ENCODE results near the gene CASP4.
A peak's percentile ranks its signal among the peaks of the same experiment; 100 is the strongest.
"Not testable (repeated sequence)": the region's sequence is repeated elsewhere in the genome, so short reads cannot be mapped to it uniquely, and the experiment has no call there.

CASP4 gene

DNA sequence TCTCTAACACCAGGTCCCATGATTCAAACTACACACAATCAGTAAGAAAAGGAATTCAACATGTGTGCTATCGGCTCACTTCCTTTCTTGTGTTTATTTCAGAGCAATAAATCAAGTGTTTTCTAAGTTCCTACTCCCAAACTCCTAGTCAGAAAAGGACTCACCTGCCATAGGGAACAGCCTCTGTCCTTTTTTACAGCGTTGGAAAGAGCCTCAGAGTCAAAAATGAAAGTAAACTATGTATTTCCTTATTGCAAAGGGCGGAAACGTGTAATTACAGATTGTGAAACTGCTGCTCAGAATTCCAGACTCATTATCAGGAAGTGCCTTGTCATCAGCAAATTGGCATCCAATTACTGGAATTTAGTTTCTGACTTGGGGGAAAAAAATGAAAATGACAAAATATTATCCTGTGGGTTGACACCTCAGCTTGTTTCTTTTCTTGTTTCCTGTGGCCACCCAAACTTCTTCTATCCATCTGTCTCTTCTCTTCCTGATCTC, at the start of gene CASP4:
Gene CASP4, minus strand, starts transcription at position 220 of the 501 bp plus-strand sequence. Its CDS starts 49 bp downstream, at position 171.
- DNase-seq (ENCODE audit: low read depth in 2 of 2), result no peak

DNA sequence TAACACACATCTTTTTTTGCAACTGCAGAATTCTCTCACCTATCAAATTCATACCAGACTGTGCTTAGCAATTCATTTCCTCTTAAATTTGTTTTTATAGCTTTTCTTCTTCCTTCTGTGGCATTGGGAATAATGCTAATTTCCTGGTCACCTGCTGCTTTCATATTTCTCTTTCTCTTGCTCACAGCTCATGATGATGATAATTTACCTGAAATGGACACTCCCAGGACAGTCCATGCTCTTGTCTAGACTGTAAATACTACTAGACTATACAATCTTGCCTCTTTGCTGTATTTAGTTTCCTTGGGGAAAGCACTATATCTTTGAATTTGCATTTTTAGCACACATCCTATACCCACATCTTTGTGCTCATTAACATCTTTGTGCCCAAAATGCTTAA, 39.1 kb upstream of the CASP4 start:
- DNase-seq (ENCODE audit: low read depth in 2 of 2), result no peak

DNA sequence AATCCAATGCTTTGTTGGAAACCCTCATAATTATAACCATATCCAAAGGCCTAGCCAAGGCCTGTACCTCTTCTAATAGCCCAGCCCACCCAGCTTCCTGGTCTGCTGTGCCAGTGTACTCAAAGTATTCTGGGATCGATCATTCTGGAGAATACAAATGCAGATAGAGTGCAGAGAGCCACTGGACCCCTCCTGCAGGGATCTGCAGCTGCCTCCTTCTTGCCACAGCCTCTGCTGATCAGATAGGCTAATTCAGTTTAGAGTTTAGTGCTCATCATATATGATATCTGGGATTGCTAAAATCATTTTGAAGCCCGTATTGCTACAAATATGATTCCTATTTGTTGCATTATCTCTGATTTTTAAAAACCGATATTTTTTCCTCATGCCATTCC, 37.1 kb upstream of the CASP4 start:
- DNase-seq (ENCODE audit: low read depth in 2 of 2), result no peak

- no peak for DNase-seq (ENCODE audit: low read depth in 2 of 2)
These were observed 35.6 kb upstream of the CASP4 start for GRCh38 chr11:105004021-105004420.

DNA sequence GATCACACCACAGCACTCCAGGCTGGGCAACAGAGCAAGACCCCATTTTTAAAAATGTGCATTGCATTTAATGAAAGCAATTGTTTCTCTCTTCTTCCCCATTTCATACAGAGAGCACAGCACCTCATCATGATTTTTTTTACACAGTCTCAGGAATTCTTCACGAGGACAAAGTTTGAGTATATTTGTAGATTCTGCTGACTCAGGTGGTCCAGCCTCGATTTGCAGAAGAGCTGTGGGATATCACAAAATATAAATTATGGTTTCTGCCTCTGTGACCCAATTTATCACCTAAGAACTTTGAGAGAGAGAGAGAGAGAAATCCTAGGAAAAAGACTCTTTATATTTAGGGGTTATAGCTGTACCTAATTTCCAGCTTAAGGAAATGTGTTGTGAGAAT, 34.8 kb upstream of the CASP4 start:
- no peak for DNase-seq (ENCODE audit: low read depth in 2 of 2)

DNA sequence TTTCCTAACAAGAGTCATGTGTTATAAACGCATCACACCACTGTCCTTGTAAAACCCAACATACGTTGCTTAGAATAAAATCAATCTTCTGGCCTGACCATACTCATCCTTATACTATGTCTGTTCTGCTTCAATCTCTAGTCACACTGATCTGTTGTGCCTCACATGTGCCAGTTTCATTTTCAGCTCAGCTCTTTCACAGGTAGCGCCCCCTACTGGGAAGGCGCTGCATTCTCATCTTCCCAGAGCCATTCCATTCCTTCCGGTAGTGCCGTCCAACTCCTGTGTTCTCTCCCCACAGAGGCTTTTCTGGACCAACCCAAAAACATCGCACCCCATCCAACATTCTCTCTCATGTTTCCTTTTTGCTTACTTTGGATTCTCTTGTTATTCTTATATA, 32.4 kb upstream of the CASP4 start:
- DNase-seq (ENCODE audit: low read depth in 2 of 2), result peak; percentile 21 to 23

GRCh38 chr11:105000167-105000566, 31.8 kb upstream of the CASP4 start:
- no peak for DNase-seq (ENCODE audit: low read depth in 2 of 2)

- no peak for DNase-seq (ENCODE audit: low read depth in 2 of 2)
These were observed 31.3 kb upstream of the CASP4 start for GRCh38 chr11:104999721-105000120.

GRCh38 chr11:104997288-104997687, 28.9 kb upstream of the CASP4 start:
- no peak for DNase-seq (ENCODE audit: low read depth in 2 of 2)

DNA sequence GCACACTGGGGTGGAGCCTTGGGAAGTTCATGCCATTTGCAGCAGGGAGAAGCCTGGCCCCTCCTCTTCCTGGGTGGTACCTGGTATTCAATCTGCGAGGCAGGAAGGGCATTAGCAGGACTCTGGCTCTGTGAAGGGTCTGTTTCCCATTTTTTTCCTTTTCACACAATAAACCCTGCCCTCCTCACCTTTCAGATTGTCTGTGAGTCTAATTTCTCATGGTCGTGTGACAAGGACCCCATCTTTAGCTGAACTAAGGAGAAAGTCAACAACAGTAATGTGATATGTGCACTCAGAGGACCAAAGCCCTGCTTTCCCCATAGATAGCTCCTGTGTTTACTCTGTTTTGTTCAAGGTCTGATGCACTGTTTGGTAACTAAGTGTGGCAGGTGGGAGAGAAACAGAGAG, 26.6 kb upstream of the CASP4 start:
- no peak for DNase-seq (ENCODE audit: low read depth in 2 of 2)

DNA sequence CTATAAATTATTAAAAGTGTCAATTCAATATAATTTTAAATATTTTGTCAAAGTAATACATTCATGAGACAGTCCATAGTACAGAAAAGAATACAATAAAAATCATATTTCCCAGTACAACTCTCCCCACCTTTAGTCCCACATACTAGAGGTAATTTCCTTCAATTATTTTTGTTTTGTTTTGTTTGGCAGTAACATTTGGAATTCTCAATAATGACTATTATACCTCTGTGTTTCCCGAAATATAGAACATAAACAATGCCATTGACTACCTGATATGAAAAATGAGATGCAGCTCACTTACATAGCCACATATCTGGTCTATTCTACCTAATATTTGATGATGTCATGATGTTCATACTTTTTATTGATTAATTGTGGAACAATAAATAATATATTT, 24.4 kb upstream of the CASP4 start:
- DNase-seq (ENCODE audit: low read depth in 2 of 2), result no peak

- no peak for DNase-seq (ENCODE audit: low read depth in 2 of 2)
These were observed 23.6 kb upstream of the CASP4 start for GRCh38 chr11:104991994-104992393.

DNA sequence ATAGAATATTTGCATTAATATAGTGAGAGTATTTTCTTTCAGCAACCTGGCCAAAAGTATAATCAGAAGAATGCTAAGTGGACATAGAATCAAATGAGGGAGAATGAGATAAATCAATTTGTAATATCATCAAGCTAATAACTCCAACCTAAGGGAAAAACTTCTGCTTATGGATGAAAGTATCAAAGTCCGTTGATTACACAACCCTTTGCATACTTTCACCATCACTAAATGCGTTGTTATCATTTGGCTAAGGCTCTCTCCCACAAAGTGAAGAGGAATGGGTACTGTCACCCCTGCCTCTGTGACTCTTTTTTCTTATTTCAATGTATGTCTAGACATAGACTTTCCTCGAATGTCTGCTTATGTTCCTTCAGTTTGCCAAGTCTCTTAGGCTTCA, 16.4 kb upstream of the CASP4 start:
- no peak for DNase-seq (ENCODE audit: low read depth in 2 of 2)

DNA sequence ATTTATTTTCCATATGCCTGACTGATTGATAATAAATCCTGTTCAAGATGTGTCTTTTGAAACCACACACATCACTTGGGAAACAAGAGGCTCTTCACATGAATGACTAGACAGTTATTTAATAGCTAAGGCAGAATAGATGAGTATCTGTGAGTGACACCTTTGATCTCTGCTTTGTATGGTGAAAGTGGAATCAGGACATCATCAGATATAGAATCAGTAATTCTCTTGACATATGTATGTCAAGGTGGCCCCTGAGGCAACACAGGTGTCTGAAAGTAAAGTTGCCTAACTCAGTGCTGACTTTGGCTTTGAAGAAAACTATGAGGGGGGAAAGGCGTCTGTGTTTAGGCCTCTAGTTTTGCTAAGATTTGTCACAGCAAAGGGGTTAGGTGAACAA, 11.5 kb upstream of the CASP4 start:
- no peak for DNase-seq (ENCODE audit: low read depth in 2 of 2)

- DNase-seq (ENCODE audit: low read depth in 2 of 2), result no peak
These were observed 5.2 kb upstream of the CASP4 start for GRCh38 chr11:104973616-104974015.

- not testable (repeated sequence) for DNase-seq (ENCODE audit: low read depth in 2 of 2)
These were observed 4.5 kb upstream of the CASP4 start for GRCh38 chr11:104972924-104973323.

- no peak for DNase-seq (ENCODE audit: low read depth in 2 of 2)
These were observed 2.4 kb upstream of the CASP4 start for GRCh38 chr11:104970756-104971155.

- DNase-seq (ENCODE audit: low read depth in 2 of 2), result no peak
These were observed 742 bp upstream of the CASP4 start for GRCh38 chr11:104968856-104969776.

DNA sequence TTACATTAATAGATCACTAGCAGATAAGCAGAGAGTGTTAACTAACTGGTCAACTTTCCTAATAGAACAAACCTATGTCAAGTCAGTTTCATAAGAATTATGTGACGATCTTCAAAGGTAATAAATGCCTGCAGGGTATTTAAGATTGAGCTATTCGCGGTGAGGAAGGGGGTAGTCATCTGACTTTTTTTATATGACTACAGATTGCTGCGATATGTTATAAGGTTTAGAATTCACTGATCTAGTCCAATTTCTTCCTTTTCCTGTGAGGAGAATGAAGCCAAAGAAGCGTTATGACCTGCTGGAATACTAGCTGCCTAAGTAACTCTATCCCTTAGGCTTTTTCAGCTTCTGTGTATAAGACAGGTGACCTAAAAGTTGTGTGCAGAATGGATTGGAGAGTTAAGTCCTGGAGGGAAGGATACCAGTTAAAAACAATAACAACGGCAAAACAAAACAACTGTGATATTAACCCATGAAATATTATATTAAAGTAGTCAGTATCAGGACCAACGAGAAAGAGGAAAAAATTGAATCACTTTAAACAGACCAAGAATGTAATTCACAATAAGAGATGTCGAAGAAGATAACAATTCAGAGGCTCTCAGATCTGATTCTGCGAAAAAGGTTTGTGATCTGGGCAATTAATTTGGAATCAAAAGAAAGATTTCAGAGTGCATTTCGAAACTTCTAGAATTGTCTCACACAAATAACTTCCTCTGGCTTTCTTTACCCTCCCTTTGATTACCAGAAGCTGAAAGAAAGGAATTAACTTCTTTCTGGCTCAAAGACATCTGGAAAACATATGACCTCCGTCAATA, 630 bp downstream of the CASP4 start:
- DNase-seq (ENCODE audit: low read depth in 2 of 2), result no peak

GRCh38 chr11:104965735-104966134, 2.6 kb downstream of the CASP4 start:
- DNase-seq (ENCODE audit: low read depth in 2 of 2), result no peak

DNA sequence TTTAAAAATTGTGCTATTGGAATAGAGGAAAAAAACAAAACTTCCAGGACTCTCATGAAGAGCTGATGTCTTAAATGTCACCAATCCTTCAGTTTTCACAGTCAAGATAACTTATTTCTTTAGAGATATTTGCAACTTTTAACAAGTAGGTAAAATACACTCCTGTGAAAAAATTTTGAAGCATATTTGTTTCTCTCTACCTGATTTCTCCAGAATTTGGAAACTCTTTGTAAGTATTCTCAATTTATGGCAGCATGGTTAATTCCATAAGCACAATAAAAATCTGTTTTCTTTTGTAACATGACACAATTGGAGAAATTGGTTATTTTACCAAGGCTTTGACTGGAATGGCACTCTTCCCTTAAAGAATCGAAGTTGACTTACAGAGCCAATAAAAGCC, 4.1 kb downstream of the CASP4 start:
- no peak for DNase-seq (ENCODE audit: low read depth in 2 of 2)

GRCh38 chr11:104962852-104963251, 5.5 kb downstream of the CASP4 start:
- DNase-seq (ENCODE audit: low read depth in 2 of 2), result no peak

GRCh38 chr11:104957280-104957679, 11.1 kb downstream of the CASP4 start:
- DNase-seq (ENCODE audit: low read depth in 2 of 2), result no peak
